ENCODE results near the gene FAM81B. TPM values are rescaled to one million over a fixed set of nuclear protein-coding genes. Genes with fewer than 3 reads are reported as not detected.

FAM81B gene
- total RNA-seq, 1 experiment from 2014 or later, result not detected

GRCh38 chr5:95365302-95366095 lies 25.7 kb upstream of the FAM81B start (continued):
- TF ChIP-seq AR (CRISPR knock-in tag; IDR thresholded peaks at IDR 0.05) (no peak), E2F1 (CRISPR knock-in tag; IDR thresholded peaks at IDR 0.05) (no peak)

- DNase-seq (ENCODE audit: low spot score) (no peak), ATAC-seq (peak; percentile 70)
- H3K4me3 Mint-ChIP-seq, result no peak overlapping the region
- no peak for TF ChIP-seq TCF7 (CRISPR knock-in tag; IDR thresholded peaks at IDR 0.05; ENCODE audit: low read depth)
- no peak for TF ChIP-seq CDX4 (CRISPR knock-in tag; IDR thresholded peaks at IDR 0.05; ENCODE audit: borderline replicate concordance)
- no peak for TF ChIP-seq CTCF (IDR thresholded peaks at IDR 0.05)
- TF ChIP-seq ZNF138 (CRISPR knock-in tag; conservative IDR thresholded peaks at IDR 0.05), result no peak
- no peak for TF ChIP-seq ZBTB21 (CRISPR knock-in tag; IDR thresholded peaks at IDR 0.05; ENCODE audit: borderline replicate concordance)
- no peak for TF ChIP-seq SMAD4 (CRISPR knock-in tag; IDR thresholded peaks at IDR 0.05)
- peaks cover 7% of the 10 kb centered on the region for H3K9me3 Mint-ChIP-seq
- no peak overlapping the region for H3K27ac Mint-ChIP-seq
- POLR2A ChIA-PET, result no interaction called here
- CTCF ChIA-PET, result no interaction called here
- peaks cover 3% of the 10 kb centered on the region for H3K4me1 Mint-ChIP-seq
- no peaks in the 10 kb centered on the region for H3K27me3 Mint-ChIP-seq (ENCODE audit: low read depth)
- peaks cover 6% of the 10 kb centered on the region for H3K36me3 Mint-ChIP-seq
Observed at GRCh38 chr5:95369782-95370181, 21.4 kb upstream of the FAM81B start.

- H3K9me3 Mint-ChIP-seq, result 0 out of 2 replicates have a peak, but pooled peaks cover 2% of the 10 kb centered on the region
- POLR2A ChIA-PET, result no interaction called here
- ATAC-seq, result no peak
Observed at GRCh38 chr5:95374061-95374460, 17.1 kb upstream of the FAM81B start.

More at GRCh38 chr5:95374061-95374460, 17.1 kb upstream of the FAM81B start:
- no peak for DNase-seq (ENCODE audit: low spot score)
- no peak overlapping the region for H3K27ac Mint-ChIP-seq
- 0 out of 2 replicates have a peak, but pooled peaks cover 4% of the 10 kb centered on the region for H3K4me1 Mint-ChIP-seq
- CTCF ChIA-PET, result no interaction called here
- no peak overlapping the region for H3K4me3 Mint-ChIP-seq
- TF ChIP-seq NR1H2 (CRISPR knock-in tag; IDR thresholded peaks at IDR 0.05), result no peak
- TF ChIP-seq ZBTB21 (CRISPR knock-in tag; IDR thresholded peaks at IDR 0.05; ENCODE audit: borderline replicate concordance), result no peak
- no peak for TF ChIP-seq RELA (CRISPR knock-in tag; IDR thresholded peaks at IDR 0.05; ENCODE audit: borderline replicate concordance)
- TF ChIP-seq OVOL2 (CRISPR knock-in tag; IDR thresholded peaks at IDR 0.05; ENCODE audit: borderline replicate concordance), result no peak
- no peak for TF ChIP-seq FOXP4 (CRISPR knock-in tag; IDR thresholded peaks at IDR 0.05)
- H3K36me3 Mint-ChIP-seq, result no peaks in the 10 kb centered on the region
- no peaks in the 10 kb centered on the region for H3K27me3 Mint-ChIP-seq (ENCODE audit: low read depth)
